Adrenal gland (tissue), 12 donors: ENCODE measurements around the gene UNC45A. TPM values are rescaled to one million over a fixed set of nuclear protein-coding genes. Genes with fewer than 3 reads are reported as not detected.

Experiments
- DNase-seq, 7 donors: peaks; one replicate each; pipeline ENCODE4 v3.0.0-alpha.2; 2019 to 2020
- H3K27ac ChIP-seq, 5 donors: fragments of 200-600 bp; sonication (generic) in 4 of 5; 1 replicate in 3 of 5; 2 replicates in 2 of 5; pipeline versions ENCODE4 v1.5.1 to v1.8.0; 2016 to 2020; ENCODE audit warnings: mild to moderate bottlenecking in 1 of 5
- H3K27me3 ChIP-seq: fragments of 200-600 bp; 2 replicates; pipeline ENCODE4 v1.8.0; 2021
- H3K36me3 ChIP-seq, 2 donors: fragments of 200-600 bp; replicated peaks in 1 of 2; 1 replicate in 1 of 2; 2 replicates in 1 of 2; pipeline versions ENCODE4 v1.5.1 to v1.8.0; 2018 to 2022
- H3K4me1 ChIP-seq, 2 donors: fragments of 200-600 bp; replicated peaks in 1 of 2; 1 replicate in 1 of 2; 2 replicates in 1 of 2; pipeline versions ENCODE4 v1.5.1 to v1.8.0; 2018 to 2021
- H3K4me3 ChIP-seq, 4 donors: fragments of 200-600 bp; sonication (generic) in 3 of 4; one replicate each; pipeline ENCODE4 v1.5.1; 2016 to 2018
- H3K9me3 ChIP-seq, 3 donors: fragments of 200-600 bp; sonication (generic) in 1 of 3; replicated peaks in 1 of 3; 1 replicate in 2 of 3; 2 replicates in 1 of 3; pipeline versions ENCODE4 v1.5.1 to v1.8.0; 2016 to 2021
- POLR2A ChIP-seq, 2 donors: fragments of 450-650 bp; IDR thresholded peaks; one replicate each; pipeline ENCODE4 v1.6.1; 2017; ENCODE audit warnings: antibody characterized with exemption in 2 of 2, mild to moderate bottlenecking in 2 of 2, moderate library complexity in 1 of 2
- WGBS, 4 donors: extraction: QIAGEN DNeasy Blood & Tissue Kit in 2 of 4; methylation state at CpG; one replicate each; pipeline versions ENCODE4 v1.1.5 to v1.1.7; 2013 to 2017; 5-methylcytosine and 5-hydroxymethylcytosine counted together
- intact Hi-C, 2 donors: fragments of 100-400 bp; cut with DNase I; formaldehyde crosslinking; loops; one replicate each; pipeline versions ENCODE4 v1.14.1 to v1.15.0; 2022 to 2023
- polyA plus RNA-seq, 3 donors: library from polyadenylated mRNA; stranded (reverse); fragments of 200-250 nt in 2 of 3; fragments of 350-450 nt in 1 of 3; fragmentation: Illumina TruSeq in 1 of 3; extraction: RNeasy Lipid Tissue Mini Kit (QIAGEN cat#74804) in 1 of 3; gene quantifications; one replicate each; pipeline ENCODE4 v1.2.3, GENCODE V29; 2013 to 2014
- total RNA-seq, 9 donors: library from RNA; depleted of rRNA in 4 of 9; stranded (reverse); fragments of >200 nt in 4 of 9; fragments of 120-200 nt in 1 of 9; fragmentation: NEBNext Ultra II Directional in 1 of 9; extraction: Animal tissue kit (Norgen Biotek cat#: 25700) in 1 of 9; gene quantifications; one replicate each; pipeline versions ENCODE4 v1.1.0 to v1.2.4, GENCODE V29; 2013 to 2023
- TF ChIP-seq, protein P1 (sequence below), 6 experiments: fragments of 450-650 bp in 4 of 6; fragments of 200-600 bp in 2 of 6; sonication (generic) in 1 of 6; IDR thresholded peaks; 1 replicate in 5 of 6; 2 replicates in 1 of 6; pipeline versions ENCODE4 v1.5.1 to v1.8.0; 2016 to 2021; ENCODE audit warnings: antibody characterized with exemption in 6 of 6, mild to moderate bottlenecking in 2 of 6, moderate library complexity in 1 of 6
- donor health status: healthy with polysubstance abuse.
- donor health status: Bipolar disorder and iron deficiency.
- donor health status: DM: yes; HTN: yes; CAD: no.
- donor health status: DM: no; HTN: no; CAD: no.
- donor health status: DM: no; HTN: no; CAD: no.
- donor health status: DM: yes; HTN: yes; CAD: no.

The UNC45A gene
- total and polyA plus RNA-seq, 12 donors = 28.1 to 114 (median 64.7) TPM

- TF ChIP-seq, protein P1, sequence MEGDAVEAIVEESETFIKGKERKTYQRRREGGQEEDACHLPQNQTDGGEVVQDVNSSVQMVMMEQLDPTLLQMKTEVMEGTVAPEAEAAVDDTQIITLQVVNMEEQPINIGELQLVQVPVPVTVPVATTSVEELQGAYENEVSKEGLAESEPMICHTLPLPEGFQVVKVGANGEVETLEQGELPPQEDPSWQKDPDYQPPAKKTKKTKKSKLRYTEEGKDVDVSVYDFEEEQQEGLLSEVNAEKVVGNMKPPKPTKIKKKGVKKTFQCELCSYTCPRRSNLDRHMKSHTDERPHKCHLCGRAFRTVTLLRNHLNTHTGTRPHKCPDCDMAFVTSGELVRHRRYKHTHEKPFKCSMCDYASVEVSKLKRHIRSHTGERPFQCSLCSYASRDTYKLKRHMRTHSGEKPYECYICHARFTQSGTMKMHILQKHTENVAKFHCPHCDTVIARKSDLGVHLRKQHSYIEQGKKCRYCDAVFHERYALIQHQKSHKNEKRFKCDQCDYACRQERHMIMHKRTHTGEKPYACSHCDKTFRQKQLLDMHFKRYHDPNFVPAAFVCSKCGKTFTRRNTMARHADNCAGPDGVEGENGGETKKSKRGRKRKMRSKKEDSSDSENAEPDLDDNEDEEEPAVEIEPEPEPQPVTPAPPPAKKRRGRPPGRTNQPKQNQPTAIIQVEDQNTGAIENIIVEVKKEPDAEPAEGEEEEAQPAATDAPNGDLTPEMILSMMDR (IDR thresholded peaks at IDR 0.05) = no peak
- no peak for TF ChIP-seq POLR2A (IDR thresholded peaks at IDR 0.05)
- Histone ChIP-seq H3K36me3 (peaks cover 0 to 15% of the 10 kb centered on the region in 2 donors), H3K9me3 (no peaks in the 10 kb centered on the region), H3K27ac (no peak overlapping the region), H3K27me3 (no peaks in the 10 kb centered on the region), H3K4me1 (no peaks in the 10 kb centered on the region), H3K4me3 (no peak overlapping the region)
- DNase-seq = no peak
- 86 to 93% (median 91%) methylated on average over 9 of the region's 9 CpGs for WGBS, 4 donors
- intact Hi-C loops = no loop called here
These were observed 31.2 kb downstream of the UNC45A start for GRCh38 chr15:90966262-90966661.

- H3K9me3 ChIP-seq = no peaks in the 10 kb centered on the region
- no peak overlapping the region for H3K27ac ChIP-seq
- no peak for DNase-seq
- H3K27me3 ChIP-seq = no peaks in the 10 kb centered on the region
- WGBS, 4 donors = 87 to 99% (median 92%) methylated on average over 5 of the region's 5 CpGs
- H3K4me3 ChIP-seq = no peak overlapping the region
- peaks cover 0 to 7% of the 10 kb centered on the region in 2 donors for H3K36me3 ChIP-seq
- H3K4me1 ChIP-seq = no peaks in the 10 kb centered on the region
- intact Hi-C loops = no loop called here
- TF ChIP-seq POLR2A (IDR thresholded peaks at IDR 0.05) = no peak
- TF ChIP-seq, protein P1 (IDR thresholded peaks at IDR 0.05) = no peak
These were observed 32.1 kb downstream of the UNC45A start for GRCh38 chr15:90967206-90967605.

DNA sequence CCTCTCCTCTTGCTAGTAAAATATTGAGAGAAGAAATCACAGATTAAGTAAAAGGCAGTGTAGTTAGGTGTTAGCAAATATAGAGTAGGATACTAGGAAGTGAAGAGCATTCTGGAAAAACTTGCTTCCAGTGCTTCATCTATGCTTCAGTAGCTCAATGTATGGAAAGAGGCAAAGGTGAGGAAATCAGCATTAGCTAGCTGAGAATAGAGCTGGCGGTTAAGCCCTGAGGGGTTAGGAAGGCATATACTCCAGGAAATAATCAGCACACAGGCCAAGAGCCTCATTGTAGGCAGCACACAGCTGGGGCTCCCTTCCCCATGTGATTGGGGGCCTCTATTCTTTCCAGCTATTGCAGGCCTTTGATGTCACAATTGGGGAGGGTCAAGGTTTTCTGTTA is 33.3 kb downstream of the UNC45A start:
- Histone ChIP-seq H3K27me3 (no peaks in the 10 kb centered on the region), H3K27ac (no peak overlapping the region), H3K36me3 (no peaks in the 10 kb centered on the region), H3K9me3 (no peaks in the 10 kb centered on the region), H3K4me3 (no peak overlapping the region), H3K4me1 (no peaks in the 10 kb centered on the region)
- intact Hi-C loops = no loop called here
- TF ChIP-seq POLR2A (IDR thresholded peaks at IDR 0.05) = no peak
- TF ChIP-seq, protein P1 (IDR thresholded peaks at IDR 0.05) = no peak
- 91 to 100% (median 95%) methylated on average over 1 of the region's 1 CpG for WGBS, 4 donors
- no peak for DNase-seq

DNA sequence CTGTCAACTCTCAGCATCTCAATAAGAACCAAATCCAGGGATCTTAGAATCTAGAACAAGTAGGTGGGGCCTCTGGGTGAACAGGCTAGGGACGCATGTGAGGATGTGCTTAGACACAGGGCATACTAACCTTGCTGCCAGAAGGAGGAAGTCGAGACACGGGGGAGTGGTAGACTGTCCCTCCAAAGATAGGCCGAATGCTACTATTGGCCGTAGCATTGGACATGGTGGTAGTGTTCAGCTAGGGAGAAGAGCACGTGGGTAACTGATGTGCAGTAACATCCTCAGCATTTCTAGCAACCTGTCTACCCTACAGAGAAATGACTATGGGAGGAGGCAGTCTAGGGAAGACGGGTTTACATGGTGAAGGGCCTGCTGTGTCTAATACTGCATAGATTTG is 35.2 kb downstream of the UNC45A start:
- intact Hi-C loops = no loop called here
- Histone ChIP-seq H3K4me3 (no peak overlapping the region), H3K9me3 (no peaks in the 10 kb centered on the region), H3K27ac (no peak overlapping the region), H3K36me3 (no peaks in the 10 kb centered on the region), H3K27me3 (no peaks in the 10 kb centered on the region), H3K4me1 (no peaks in the 10 kb centered on the region)
- DNase-seq = no peak
- TF ChIP-seq POLR2A (IDR thresholded peaks at IDR 0.05) = no peak
- TF ChIP-seq, protein P1 (IDR thresholded peaks at IDR 0.05) = no peak
- WGBS, 4 donors = 93 to 96% (median 94%) methylated on average over 7 of the region's 7 CpGs
